Epithelial cell of prostate (primary cell): ENCODE data around the gene SLC16A5.
"Not testable (repeated sequence)": the region's sequence is repeated elsewhere in the genome, so short reads cannot be mapped to it uniquely, and the experiment has no call there.

Source experiments
- DNase-seq: peaks from one replicate; pipeline ENCODE4 v3.0.0-alpha.2; 2011; ENCODE audit warnings: low read depth, low spot score
- H3K27ac ChIP-seq: fragments of 450-650 bp; 2 replicates; pipeline ENCODE4 v1.5.1; 2017; ENCODE audit warnings: mild to moderate bottlenecking

The SLC16A5 gene, protein sequence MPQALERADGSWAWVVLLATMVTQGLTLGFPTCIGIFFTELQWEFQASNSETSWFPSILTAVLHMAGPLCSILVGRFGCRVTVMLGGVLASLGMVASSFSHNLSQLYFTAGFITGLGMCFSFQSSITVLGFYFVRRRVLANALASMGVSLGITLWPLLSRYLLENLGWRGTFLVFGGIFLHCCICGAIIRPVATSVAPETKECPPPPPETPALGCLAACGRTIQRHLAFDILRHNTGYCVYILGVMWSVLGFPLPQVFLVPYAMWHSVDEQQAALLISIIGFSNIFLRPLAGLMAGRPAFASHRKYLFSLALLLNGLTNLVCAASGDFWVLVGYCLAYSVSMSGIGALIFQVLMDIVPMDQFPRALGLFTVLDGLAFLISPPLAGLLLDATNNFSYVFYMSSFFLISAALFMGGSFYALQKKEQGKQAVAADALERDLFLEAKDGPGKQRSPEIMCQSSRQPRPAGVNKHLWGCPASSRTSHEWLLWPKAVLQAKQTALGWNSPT

GRCh38 chr17:75087558-75088453, at the start of gene SLC16A5:
SLC16A5 (plus strand) TSS chr17:75087954; CDS start chr17:75093637, 5,683 bp downstream.
- no peak for DNase-seq
- peak within 1 kb of the TSS; percentile 77 for H3K27ac ChIP-seq

DNA sequence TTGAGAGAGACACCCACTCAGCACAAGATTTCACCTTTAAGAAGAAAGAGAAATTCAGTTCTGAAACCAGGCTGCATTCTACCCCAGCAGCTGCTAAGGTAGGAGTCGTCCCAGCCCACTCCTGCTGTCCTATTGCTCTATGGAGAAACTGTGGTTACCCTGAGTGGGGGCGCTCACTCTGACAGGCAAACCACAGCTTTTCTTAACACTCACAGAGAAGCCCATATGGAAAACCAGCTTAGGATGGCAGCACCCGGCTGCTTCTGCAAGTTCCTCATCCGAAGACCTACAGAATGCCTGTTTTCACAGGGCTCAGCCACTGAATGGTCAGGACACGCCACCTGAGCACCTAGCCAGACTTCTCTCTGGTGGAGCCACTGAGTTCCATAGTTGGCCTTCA, 48.5 kb upstream of the SLC16A5 start:
- H3K27ac ChIP-seq = no peak overlapping the region
- no peak for DNase-seq

GRCh38 chr17:75041656-75042280, 46.0 kb upstream of the SLC16A5 start:
- no peak for DNase-seq
- no peak overlapping the region for H3K27ac ChIP-seq

- H3K27ac ChIP-seq, DNase-seq: not testable (repeated sequence)
Observed at GRCh38 chr17:75043789-75044188, 44.0 kb upstream of the SLC16A5 start.

GRCh38 chr17:75044716-75045115, 43.0 kb upstream of the SLC16A5 start:
- H3K27ac ChIP-seq = no peak overlapping the region
- no peak for DNase-seq

GRCh38 chr17:75045946-75046406, 41.8 kb upstream of the SLC16A5 start:
- DNase-seq = not testable (repeated sequence)
- peak overlapping the region; percentile 93 for H3K27ac ChIP-seq

DNA sequence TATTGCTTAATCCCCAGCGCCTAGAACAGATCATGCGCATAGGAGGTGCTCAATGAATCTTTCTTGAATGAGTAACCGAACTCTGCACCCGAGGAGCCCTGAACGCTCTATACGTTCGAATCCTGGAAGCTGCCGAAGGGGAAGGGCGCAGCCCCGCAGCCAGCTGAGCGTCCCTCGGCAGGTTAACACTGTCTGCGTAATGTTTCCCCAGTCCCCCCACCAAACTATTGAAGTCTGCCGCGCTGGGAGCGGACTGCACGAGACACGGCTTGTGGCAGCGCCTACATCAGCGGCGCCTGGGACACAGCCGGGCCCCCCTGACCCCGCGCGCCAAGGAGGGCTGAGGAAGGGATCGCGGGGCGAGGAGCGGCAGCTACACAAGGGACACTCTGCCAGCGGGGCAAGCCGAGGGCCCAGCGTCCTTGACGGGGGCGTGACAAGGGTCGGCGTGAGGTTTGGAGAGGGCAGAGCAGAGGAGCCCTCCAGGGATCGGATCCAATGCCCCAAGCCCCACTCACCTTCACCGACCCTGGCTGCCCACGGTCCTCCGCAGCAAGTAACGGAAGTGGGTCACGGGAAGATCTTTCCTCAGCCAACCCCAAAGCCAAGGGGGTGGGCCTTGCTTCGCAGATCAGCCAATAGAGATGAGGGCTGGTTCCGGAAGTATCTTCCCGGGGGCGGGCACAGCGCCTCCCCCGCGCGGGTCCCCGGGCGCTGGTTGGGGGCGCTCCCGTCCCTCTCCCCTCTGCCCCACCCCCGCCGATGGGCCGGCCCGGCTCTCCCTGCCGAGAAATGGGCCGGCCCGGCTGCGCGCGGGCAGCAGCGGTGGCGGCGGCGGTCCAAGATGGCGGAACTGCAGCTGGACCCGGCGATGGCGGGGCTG, 41.1 kb upstream of the SLC16A5 start, which contains the start of the genes ATP5PD and KCTD2:
Gene ATP5PD (minus strand): TSS at position 563 of the 883 bp plus-strand sequence. CDS start 4,319 bp downstream, outside the sequence.
Gene KCTD2 (plus strand): TSS at position 819 of the 883 bp plus-strand sequence. CDS start 26 bp downstream, at position 845.
- H3K27ac ChIP-seq = peak within 1 kb of the TSS; percentile 93
- peak; percentile 87 for DNase-seq

DNA sequence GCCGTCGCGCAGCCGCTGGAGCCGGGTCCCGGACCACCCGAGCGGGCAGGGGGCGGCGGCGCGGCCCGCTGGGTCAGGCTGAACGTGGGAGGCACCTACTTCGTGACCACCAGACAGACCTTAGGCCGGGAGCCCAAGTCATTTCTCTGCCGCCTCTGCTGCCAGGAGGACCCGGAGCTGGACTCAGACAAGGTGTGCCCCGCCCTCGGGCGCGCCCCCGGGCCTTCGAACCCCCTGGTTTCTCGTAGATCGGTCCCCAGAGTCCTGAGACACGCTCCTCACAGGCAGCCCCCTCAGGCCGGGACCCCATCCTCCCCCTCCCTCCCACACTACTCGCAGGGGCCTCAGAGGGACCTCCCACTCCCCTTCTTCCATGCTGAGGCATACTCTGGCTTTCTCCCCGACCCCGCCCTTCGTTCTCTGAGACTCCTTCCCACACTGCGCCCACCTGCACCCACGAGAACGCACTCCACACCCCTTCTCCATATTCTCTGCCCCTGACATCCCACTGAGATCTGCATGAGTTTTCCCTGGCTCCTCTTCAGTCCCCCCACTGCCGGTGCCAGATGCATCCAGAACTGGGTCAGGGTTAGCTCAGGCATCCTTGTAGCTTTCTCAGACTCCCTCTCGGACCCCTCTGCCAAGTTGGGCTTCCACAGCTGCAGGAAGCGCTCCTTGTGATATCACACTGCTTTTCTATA, 40.2 kb upstream of the SLC16A5 start:
- DNase-seq = no peak

GRCh38 chr17:75048249-75048878, 39.4 kb upstream of the SLC16A5 start:
- no peak for DNase-seq
- peak overlapping the region; percentile 3 for H3K27ac ChIP-seq

More for the DNA sequence above, 40.2 kb upstream of the SLC16A5 start:
- peak overlapping the region; percentile 93 for H3K27ac ChIP-seq

GRCh38 chr17:75049057-75049456, 38.7 kb upstream of the SLC16A5 start:
- no peak for DNase-seq
- H3K27ac ChIP-seq = peak overlapping the region; percentile 3

- DNase-seq = no peak
- H3K27ac ChIP-seq = no peak overlapping the region
Observed at GRCh38 chr17:75049706-75050105, 38.0 kb upstream of the SLC16A5 start.

- H3K27ac ChIP-seq = no peak overlapping the region
- DNase-seq = no peak
Observed at GRCh38 chr17:75051941-75052340, 35.8 kb upstream of the SLC16A5 start.

GRCh38 chr17:75059369-75060345, 28.1 kb upstream of the SLC16A5 start:
- no peak overlapping the region for H3K27ac ChIP-seq

DNA sequence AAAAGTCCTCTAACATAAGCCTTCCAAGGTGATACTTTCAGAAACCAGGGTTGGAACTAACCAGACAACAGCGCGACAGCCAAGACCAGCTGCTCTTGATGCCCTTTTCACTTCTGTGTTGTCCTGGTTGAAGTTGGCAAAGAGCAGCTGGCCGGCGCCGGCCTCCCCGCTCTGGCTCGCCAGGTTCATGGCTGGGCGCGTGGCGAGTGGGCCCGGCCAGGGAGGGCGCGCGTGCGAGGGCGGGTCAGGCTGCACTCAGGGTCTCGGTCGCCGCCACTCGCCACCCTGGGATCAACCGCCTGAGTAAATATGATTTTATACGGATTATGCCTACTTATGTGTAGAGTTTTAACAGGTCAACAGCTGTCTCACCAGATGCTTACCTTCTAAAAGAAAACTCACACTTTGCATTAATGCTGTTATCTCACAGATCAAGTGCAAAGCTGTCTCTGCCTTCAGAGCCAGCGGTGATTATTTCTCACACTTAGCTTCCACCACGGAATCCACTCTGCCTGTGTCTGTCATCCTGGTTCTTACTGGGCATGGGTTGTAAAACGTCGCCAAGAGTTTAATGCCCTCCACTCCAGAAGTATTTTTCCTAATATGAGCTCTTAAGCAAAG, 27.2 kb upstream of the SLC16A5 start:
- H3K27ac ChIP-seq = no peak overlapping the region
- no peak for DNase-seq

More at GRCh38 chr17:75059369-75060345, 28.1 kb upstream of the SLC16A5 start:
- no peak for DNase-seq

GRCh38 chr17:75061055-75061438, 26.7 kb upstream of the SLC16A5 start:
- DNase-seq = no peak
- no peak overlapping the region for H3K27ac ChIP-seq

- H3K27ac ChIP-seq = no peak overlapping the region
- DNase-seq = no peak
Observed at GRCh38 chr17:75061618-75062017, 26.1 kb upstream of the SLC16A5 start.
